Omental fat pad (tissue), 4 donors: ENCODE data around the gene MACROD2. TPM values are rescaled to one million over a fixed set of nuclear protein-coding genes. Genes with fewer than 3 reads are reported as not detected.

ENCODE experiments used
- ATAC-seq: fragments of 150-250 bp; one replicate; pipeline ENCODE4 v1.9.1; 2016; ENCODE audit warnings: mild to moderate bottlenecking, moderate library complexity; ENCODE audit not compliant: low FRiP score
- DNase-seq: peaks from one replicate; pipeline ENCODE4 v3.0.0-alpha.2; 2019; ENCODE audit warnings: low spot score
- CTCF ChIP-seq, 3 donors: fragments of 450-650 bp; IDR thresholded peaks; one replicate each; pipeline ENCODE4 v1.5.1; 2016 to 2017; ENCODE audit warnings: antibody characterized with exemption in 3 of 3, mild to moderate bottlenecking in 3 of 3, moderate library complexity in 2 of 3
- total RNA-seq, 4 donors: library from RNA; depleted of rRNA; stranded (reverse); fragments of >200 nt; gene quantifications; one replicate each; pipeline ENCODE4 v1.1.0, GENCODE V29; 2016

Gene MACROD2
- total RNA-seq, 4 donors from 2014 or later = 6.8 to 54.1 (median 7.4) TPM

- DNase-seq = no peak
- ATAC-seq = no peak
- no peak for TF ChIP-seq CTCF (IDR thresholded peaks at IDR 0.05)
These were observed 1608.9 kb downstream of the MACROD2 start for GRCh38 chr20:15603978-15604805.

GRCh38 chr20:15609921-15610320 lies 1614.6 kb downstream of the MACROD2 start:
- DNase-seq = no peak
- TF ChIP-seq CTCF (IDR thresholded peaks at IDR 0.05) = no peak
- ATAC-seq = no peak

GRCh38 chr20:15610787-15611186 lies 1615.5 kb downstream of the MACROD2 start:
- ATAC-seq (no peak), DNase-seq (no peak)
- no peak for TF ChIP-seq CTCF (IDR thresholded peaks at IDR 0.05)

- ATAC-seq (no peak), DNase-seq (no peak)
- TF ChIP-seq CTCF (IDR thresholded peaks at IDR 0.05) = no peak
These were observed 1616.2 kb downstream of the MACROD2 start for GRCh38 chr20:15611541-15611940.

GRCh38 chr20:15612198-15612597 lies 1616.9 kb downstream of the MACROD2 start:
- DNase-seq (no peak), ATAC-seq (no peak)
- TF ChIP-seq CTCF (IDR thresholded peaks at IDR 0.05) = no peak

GRCh38 chr20:15612769-15613168 lies 1617.5 kb downstream of the MACROD2 start:
- DNase-seq (no peak), ATAC-seq (no peak)
- TF ChIP-seq CTCF (IDR thresholded peaks at IDR 0.05) = no peak

GRCh38 chr20:15613530-15613929 lies 1618.2 kb downstream of the MACROD2 start:
- no peak for DNase-seq
- no peak for TF ChIP-seq CTCF (IDR thresholded peaks at IDR 0.05)
- no peak for ATAC-seq
